ENCODE results near the gene DCDC2B.

The DCDC2B gene

DNA sequence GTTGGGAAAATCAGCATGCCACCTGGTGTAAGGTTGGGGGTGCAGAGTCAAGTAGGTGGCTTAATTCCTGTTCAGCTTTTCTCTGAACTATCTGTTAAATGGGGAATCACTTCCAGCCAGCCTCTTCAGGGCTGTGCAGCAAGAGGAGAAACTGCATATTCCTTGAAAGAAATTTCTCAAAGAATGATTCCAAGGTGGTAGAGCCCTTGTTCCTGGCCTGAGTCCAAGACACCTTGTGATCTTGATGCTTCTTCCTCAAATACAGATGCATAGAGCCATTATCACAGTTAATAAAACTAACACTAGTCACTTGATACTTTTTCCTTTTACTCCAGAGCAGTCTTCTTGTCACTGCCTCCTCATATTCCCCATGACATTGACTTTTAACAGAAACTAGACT lies 24.2 kb upstream of the DCDC2B start:
- TF ChIP-seq, protein P1, sequence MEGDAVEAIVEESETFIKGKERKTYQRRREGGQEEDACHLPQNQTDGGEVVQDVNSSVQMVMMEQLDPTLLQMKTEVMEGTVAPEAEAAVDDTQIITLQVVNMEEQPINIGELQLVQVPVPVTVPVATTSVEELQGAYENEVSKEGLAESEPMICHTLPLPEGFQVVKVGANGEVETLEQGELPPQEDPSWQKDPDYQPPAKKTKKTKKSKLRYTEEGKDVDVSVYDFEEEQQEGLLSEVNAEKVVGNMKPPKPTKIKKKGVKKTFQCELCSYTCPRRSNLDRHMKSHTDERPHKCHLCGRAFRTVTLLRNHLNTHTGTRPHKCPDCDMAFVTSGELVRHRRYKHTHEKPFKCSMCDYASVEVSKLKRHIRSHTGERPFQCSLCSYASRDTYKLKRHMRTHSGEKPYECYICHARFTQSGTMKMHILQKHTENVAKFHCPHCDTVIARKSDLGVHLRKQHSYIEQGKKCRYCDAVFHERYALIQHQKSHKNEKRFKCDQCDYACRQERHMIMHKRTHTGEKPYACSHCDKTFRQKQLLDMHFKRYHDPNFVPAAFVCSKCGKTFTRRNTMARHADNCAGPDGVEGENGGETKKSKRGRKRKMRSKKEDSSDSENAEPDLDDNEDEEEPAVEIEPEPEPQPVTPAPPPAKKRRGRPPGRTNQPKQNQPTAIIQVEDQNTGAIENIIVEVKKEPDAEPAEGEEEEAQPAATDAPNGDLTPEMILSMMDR (conservative IDR thresholded peaks at IDR 0.05; ENCODE audit: low read length): no peak

DNA sequence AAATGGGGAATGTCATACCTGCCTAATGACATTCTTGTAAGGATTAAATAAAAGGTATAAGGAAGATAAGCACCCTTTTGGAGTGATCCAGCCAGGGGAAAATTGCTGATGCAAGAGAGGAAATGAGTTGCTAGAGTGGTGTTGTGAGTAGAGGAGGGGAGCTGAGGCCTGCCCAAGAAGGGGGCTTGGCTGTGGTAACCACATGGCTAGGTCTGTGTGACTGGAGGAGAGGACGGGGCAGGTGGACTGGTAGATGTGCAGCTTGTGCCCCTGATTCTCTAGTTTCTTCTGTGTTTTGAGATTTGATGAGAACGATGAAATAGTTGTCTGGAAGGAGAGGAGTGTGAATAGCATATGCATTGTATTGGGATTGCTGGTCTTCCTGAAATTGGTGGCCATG lies 22.8 kb upstream of the DCDC2B start:
- no peak overlapping the region for H3K4me3 ChIP-seq (ENCODE audit: low read length)
- no peak for DNase-seq (ENCODE audit: low read depth)
- TF ChIP-seq, protein P1 (conservative IDR thresholded peaks at IDR 0.05; ENCODE audit: low read length): no peak

More for the DNA sequence above, 24.2 kb upstream of the DCDC2B start:
- no peak overlapping the region for H3K4me3 ChIP-seq (ENCODE audit: low read length)
- DNase-seq (ENCODE audit: low read depth): no peak

DNA sequence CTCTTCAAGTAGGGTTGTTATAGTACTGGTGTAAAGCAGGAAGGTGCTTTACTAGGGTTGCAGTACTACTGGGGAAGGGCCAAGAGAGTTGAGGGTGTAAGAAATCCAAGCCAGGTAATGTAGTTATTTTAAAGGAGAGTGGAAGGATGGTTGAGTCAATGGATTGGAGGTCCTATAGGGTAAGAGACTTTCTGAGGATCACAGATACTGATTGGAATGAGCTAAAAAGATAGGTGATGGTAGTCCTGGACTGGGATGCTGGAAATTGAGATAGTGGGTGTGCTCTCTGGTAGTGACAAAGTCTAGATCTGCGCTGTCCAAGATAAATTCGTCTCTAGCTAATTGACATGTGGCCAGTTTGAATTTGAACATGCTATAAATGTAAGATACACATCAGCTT lies 22.4 kb upstream of the DCDC2B start:
- no peak overlapping the region for H3K4me3 ChIP-seq (ENCODE audit: low read length)

DNA sequence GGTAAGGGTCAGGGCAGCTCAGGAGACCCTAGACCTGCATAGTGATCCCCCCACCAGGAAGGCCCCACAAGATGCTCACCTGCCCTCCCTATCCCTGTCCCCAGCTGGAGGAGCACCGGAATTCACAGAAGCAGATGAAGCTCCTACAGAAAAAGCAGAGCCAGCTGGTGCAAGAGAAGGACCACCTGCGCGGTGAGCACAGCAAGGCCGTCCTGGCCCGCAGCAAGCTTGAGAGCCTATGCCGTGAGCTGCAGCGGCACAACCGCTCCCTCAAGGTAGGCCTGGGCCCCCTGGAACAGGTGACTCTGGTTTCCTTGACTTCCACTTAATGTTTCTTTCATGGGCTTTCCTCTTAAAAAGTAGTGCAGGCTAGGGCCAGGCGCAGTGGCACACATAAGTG lies 21.0 kb upstream of the DCDC2B start:
- TF ChIP-seq, protein P1 (conservative IDR thresholded peaks at IDR 0.05; ENCODE audit: low read length): no peak
- DNase-seq (ENCODE audit: low read depth): no peak
- H3K4me3 ChIP-seq (ENCODE audit: low read length): no peak overlapping the region

More for the DNA sequence above, 22.4 kb upstream of the DCDC2B start:
- DNase-seq (ENCODE audit: low read depth): no peak
- TF ChIP-seq, protein P1 (conservative IDR thresholded peaks at IDR 0.05; ENCODE audit: low read length): no peak

DNA sequence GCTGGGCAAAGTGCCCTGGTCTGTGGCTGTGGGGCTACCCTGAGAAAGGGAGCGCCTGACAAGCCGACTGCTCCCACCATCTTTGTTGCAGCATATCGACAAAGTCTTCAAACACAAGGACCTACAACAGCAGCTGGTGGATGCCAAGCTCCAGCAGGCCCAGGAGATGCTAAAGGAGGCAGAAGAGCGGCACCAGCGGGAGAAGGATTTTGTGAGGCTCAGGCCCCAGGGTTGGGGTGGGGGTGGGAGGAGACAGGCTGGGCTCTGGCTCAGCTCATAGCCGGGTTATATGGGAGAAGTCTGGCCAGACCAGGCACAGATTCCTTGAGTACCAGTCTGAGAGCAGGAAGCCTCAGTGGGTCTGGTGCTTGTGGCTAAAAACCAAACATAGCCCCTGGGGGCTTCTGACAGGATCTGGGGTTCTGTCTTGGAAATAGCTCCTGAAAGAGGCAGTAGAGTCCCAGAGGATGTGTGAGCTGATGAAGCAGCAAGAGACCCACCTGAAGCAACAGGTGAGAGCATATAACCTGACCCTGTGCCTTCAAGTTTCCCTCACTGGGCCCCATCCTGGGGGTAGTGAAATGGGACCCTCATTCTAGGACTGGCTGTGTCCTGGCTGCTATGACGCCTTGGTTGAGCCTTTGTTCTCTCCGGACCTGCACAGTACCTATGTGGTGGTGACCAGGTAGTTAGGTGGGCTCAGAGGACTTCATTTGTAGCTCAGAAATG lies 16.5 kb upstream of the DCDC2B start:
- no peak for DNase-seq (ENCODE audit: low read depth)
- TF ChIP-seq, protein P1 (conservative IDR thresholded peaks at IDR 0.05; ENCODE audit: low read length): no peak
- no peak overlapping the region for H3K4me3 ChIP-seq (ENCODE audit: low read length)

DNA sequence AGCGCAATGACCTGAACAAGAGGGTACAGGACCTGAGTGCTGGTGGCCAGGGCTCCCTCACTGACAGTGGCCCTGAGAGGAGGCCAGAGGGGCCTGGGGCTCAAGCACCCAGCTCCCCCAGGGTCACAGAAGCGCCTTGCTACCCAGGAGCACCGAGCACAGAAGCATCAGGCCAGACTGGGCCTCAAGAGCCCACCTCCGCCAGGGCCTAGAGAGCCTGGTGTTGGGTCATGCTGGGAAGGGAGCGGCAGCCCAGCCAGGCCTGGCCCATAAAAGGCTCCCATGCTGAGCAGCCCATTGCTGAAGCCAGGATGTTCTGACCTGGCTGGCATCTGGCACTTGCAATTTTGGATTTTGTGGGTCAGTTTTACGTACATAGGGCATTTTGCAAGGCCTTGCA lies 13.9 kb upstream of the DCDC2B start:
- TF ChIP-seq, protein P1 (conservative IDR thresholded peaks at IDR 0.05; ENCODE audit: low read length): no peak
- H3K4me3 ChIP-seq (ENCODE audit: low read length): no peak overlapping the region
- DNase-seq (ENCODE audit: low read depth): no peak

DNA sequence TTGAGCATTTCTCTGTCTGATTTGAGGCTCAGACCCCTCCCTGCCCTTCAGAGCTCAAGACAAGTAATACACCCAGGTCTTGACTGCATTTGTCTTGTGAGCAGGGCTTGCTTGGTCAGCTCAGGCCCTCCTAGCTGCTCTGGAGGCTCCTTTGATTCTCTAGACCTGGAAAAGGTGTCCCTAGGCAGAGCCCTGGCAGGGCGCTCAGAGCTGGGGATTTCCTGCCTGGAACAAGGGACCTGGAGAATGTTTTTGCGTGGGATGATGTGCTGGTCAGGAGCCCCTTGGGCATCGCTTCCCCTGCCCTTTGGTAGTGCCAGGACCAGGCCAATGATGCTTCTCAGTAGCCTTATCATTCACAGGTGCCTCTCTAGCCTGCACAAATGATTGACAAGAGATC lies 13.4 kb upstream of the DCDC2B start:
- no peak for DNase-seq (ENCODE audit: low read depth)
- TF ChIP-seq, protein P1 (conservative IDR thresholded peaks at IDR 0.05; ENCODE audit: low read length): no peak
- H3K4me3 ChIP-seq (ENCODE audit: low read length): no peak overlapping the region
